Right lobe of liver (tissue), 4 donors: ENCODE data around the gene HOXA4.

Experiments used
- CTCF ChIP-seq, 4 donors: fragments of 200-600 bp in 3 of 4; fragments of 450-650 bp in 1 of 4; IDR thresholded peaks; one replicate each; pipeline versions ENCODE4 v1.5.1 to v1.8.0; 2016 to 2022; ENCODE audit warnings: antibody characterized with exemption in 4 of 4, mild to moderate bottlenecking in 2 of 4
- POLR2A ChIP-seq: fragments of 450-650 bp; IDR thresholded peaks from one replicate; pipeline ENCODE4 v1.6.1; 2017; ENCODE audit warnings: antibody characterized with exemption, mild to moderate bottlenecking
- donor health status: DM: no; HTN: no; CAD: no.
- donor health status: DM: no; HTN: no; CAD: no.
- donor health status: DM: no; HTN: yes; CAD: no.

- TF ChIP-seq POLR2A: no peak
- no peak for TF ChIP-seq CTCF (IDR thresholded peaks at IDR 0.05)
Measured at GRCh38 chr7:27119412-27119911, 11.1 kb downstream of the HOXA4 start.
